Measurements from ENCODE around the gene UROS. TPM values are rescaled to one million over a fixed set of nuclear protein-coding genes. Genes with fewer than 3 reads are reported as not detected.

The UROS gene
- total and polyA plus RNA-seq, 2 donors (not counting 1 experiment from before 2014, with no cell fraction given), result 54.4 to 60.4 TPM

DNA sequence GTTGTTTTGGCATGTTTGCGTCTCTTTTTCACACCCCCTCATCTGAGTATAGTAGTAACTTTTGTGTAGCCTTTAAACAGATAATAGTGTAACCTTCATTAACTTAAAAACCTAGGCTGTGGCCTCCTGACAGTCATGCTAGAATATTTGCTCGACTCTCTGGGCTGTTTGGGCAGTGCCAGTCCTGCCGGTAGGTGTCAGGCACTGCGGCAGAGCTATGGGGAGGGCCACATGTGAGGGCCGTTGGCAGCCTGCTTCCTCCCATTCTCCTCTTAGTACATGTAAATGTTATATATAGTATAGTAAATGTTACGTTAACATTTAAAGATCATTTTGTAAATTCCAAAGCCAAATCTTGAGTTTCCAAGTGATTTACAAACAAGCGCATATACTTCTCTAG lies 26.4 kb upstream of the UROS start:
- DNase-seq (ENCODE audit: low read depth in 2 of 2), result no peak
- Histone ChIP-seq H3K4me1 (ENCODE audit: control insufficient read depth, extremely low read depth, insufficient read depth, low read length) (no peaks in the 10 kb centered on the region), H3K9ac (ENCODE audit: insufficient read depth, low read length) (no peak overlapping the region), H2AFZ (ENCODE audit: low read length) (no peak overlapping the region), H3K27ac (ENCODE audit: insufficient read depth, low read length) (no peak overlapping the region), H3K9me3 (ENCODE audit: control insufficient read depth, insufficient read depth, low read depth, low read length) (no peaks in the 10 kb centered on the region), H4K20me1 (ENCODE audit: control insufficient read depth, extremely low read depth, insufficient read depth, low read length) (no peaks in the 10 kb centered on the region), H3K4me3 (replicated peaks in 1 of 4; ENCODE audit: control extremely low read depth in 1 of 4, insufficient read depth in 1 of 4, low read depth in 3 of 4, low read length in 4 of 4) (no peak overlapping the region), H3K4me2 (ENCODE audit: extremely low read depth, insufficient read depth, low read length) (no peak overlapping the region), H3K36me3 (ENCODE audit: control insufficient read depth, insufficient read depth, low read length) (peaks cover 5% of the 10 kb centered on the region), H3K79me2 (ENCODE audit: control insufficient read depth, insufficient read depth, low read length) (no peaks in the 10 kb centered on the region), H3K27me3 (ENCODE audit: control insufficient read depth, insufficient read depth, low read length) (no peaks in the 10 kb centered on the region)
- TF ChIP-seq CTCF (conservative IDR thresholded peaks at IDR 0.05 in 1 of 2, IDR thresholded peaks at IDR 0.05 in 1 of 2; ENCODE audit: low read depth in 1 of 2, low read length in 2 of 2), result no peak
- TF ChIP-seq EZH2 (IDR thresholded peaks at IDR 0.05; ENCODE audit: low read length, missing control alignments), result no peak

DNA sequence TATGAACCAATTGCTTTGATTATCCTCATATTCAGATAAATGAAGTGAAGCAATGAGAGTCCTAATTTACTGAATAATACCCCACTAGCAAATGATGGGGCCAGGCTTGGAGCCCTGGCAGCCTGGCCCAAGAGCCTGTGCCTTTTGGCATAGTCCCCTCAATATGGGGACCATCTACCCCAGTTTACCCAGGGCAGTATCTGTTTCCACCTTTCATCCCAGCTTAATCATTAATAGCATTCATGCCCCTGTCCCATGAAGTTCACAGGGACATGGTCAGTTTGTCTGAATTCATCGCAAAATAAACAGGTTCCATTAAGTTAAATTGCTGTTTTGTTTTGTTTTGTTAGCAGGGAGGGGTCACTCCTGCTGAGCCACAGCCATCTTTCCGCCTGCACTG lies 25.8 kb upstream of the UROS start:
- no peak overlapping the region for H3K9ac ChIP-seq (ENCODE audit: insufficient read depth, low read length)
- H3K27ac ChIP-seq (ENCODE audit: insufficient read depth, low read length), result no peak overlapping the region
- H3K36me3 ChIP-seq (ENCODE audit: control insufficient read depth, insufficient read depth, low read length), result peaks cover 5% of the 10 kb centered on the region
- no peak overlapping the region for H3K4me2 ChIP-seq (ENCODE audit: extremely low read depth, insufficient read depth, low read length)
- H3K79me2 ChIP-seq (ENCODE audit: control insufficient read depth, insufficient read depth, low read length), result no peaks in the 10 kb centered on the region
- H3K4me1 ChIP-seq (ENCODE audit: control insufficient read depth, extremely low read depth, insufficient read depth, low read length), result no peaks in the 10 kb centered on the region
- H4K20me1 ChIP-seq (ENCODE audit: control insufficient read depth, extremely low read depth, insufficient read depth, low read length), result no peaks in the 10 kb centered on the region
- no peak overlapping the region for H3K4me3 ChIP-seq (replicated peaks in 1 of 4; ENCODE audit: control extremely low read depth in 1 of 4, insufficient read depth in 1 of 4, low read depth in 3 of 4, low read length in 4 of 4)
- no peak for TF ChIP-seq CTCF (conservative IDR thresholded peaks at IDR 0.05 in 1 of 2, IDR thresholded peaks at IDR 0.05 in 1 of 2; ENCODE audit: low read depth in 1 of 2, low read length in 2 of 2)
- TF ChIP-seq EZH2 (IDR thresholded peaks at IDR 0.05; ENCODE audit: low read length, missing control alignments), result no peak
- no peak overlapping the region for H2AFZ ChIP-seq (ENCODE audit: low read length)
- no peaks in the 10 kb centered on the region for H3K27me3 ChIP-seq (ENCODE audit: control insufficient read depth, insufficient read depth, low read length)
- no peaks in the 10 kb centered on the region for H3K9me3 ChIP-seq (ENCODE audit: control insufficient read depth, insufficient read depth, low read depth, low read length)
- DNase-seq (ENCODE audit: low read depth in 2 of 2), result no peak

DNA sequence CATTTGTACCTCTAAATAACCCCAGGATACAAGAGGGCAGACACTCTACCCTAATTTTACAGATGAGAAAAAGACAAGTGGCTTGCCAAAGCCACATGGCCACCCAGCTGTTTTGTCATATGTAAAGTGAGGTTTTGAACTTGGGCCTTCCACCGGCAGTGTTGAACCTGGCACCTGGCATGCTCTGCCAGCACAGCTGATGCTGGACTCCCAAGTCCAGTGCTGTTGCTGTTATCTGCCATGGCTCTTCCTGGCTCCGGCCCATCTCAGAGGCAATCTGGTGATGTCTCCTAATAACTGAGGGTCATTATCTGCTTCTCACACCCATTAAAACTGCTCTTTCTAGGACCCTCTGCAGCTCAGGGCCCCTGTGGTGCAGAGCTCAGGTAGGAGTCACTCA lies 25.3 kb upstream of the UROS start:
- Histone ChIP-seq H3K4me2 (ENCODE audit: extremely low read depth, insufficient read depth, low read length) (no peak overlapping the region), H3K27me3 (ENCODE audit: control insufficient read depth, insufficient read depth, low read length) (no peaks in the 10 kb centered on the region), H3K4me1 (ENCODE audit: control insufficient read depth, extremely low read depth, insufficient read depth, low read length) (no peaks in the 10 kb centered on the region), H2AFZ (ENCODE audit: low read length) (no peak overlapping the region), H3K36me3 (ENCODE audit: control insufficient read depth, insufficient read depth, low read length) (peaks cover 5% of the 10 kb centered on the region), H3K27ac (ENCODE audit: insufficient read depth, low read length) (no peak overlapping the region), H4K20me1 (ENCODE audit: control insufficient read depth, extremely low read depth, insufficient read depth, low read length) (no peaks in the 10 kb centered on the region), H3K4me3 (replicated peaks in 1 of 4; ENCODE audit: control extremely low read depth in 1 of 4, insufficient read depth in 1 of 4, low read depth in 3 of 4, low read length in 4 of 4) (no peak overlapping the region), H3K9me3 (ENCODE audit: control insufficient read depth, insufficient read depth, low read depth, low read length) (no peaks in the 10 kb centered on the region), H3K9ac (ENCODE audit: insufficient read depth, low read length) (no peak overlapping the region), H3K79me2 (ENCODE audit: control insufficient read depth, insufficient read depth, low read length) (no peaks in the 10 kb centered on the region)
- no peak for TF ChIP-seq EZH2 (IDR thresholded peaks at IDR 0.05; ENCODE audit: low read length, missing control alignments)
- no peak for TF ChIP-seq CTCF (conservative IDR thresholded peaks at IDR 0.05 in 1 of 2, IDR thresholded peaks at IDR 0.05 in 1 of 2; ENCODE audit: low read depth in 1 of 2, low read length in 2 of 2)
- no peak for DNase-seq (ENCODE audit: low read depth in 2 of 2)

All from fibroblast of lung (primary cell).